Peyer's patch (tissue), 4 donors: Measurements from ENCODE around the gene CYSRT1. TPM values are rescaled to one million over a fixed set of nuclear protein-coding genes. Genes with fewer than 3 reads are reported as not detected.

Experiments
- DNase-seq, 3 donors: peaks; one replicate each; pipeline ENCODE4 v3.0.0-alpha.2; 2017 to 2019
- H3K27ac ChIP-seq, 4 donors: fragments of 200-600 bp; sonication (generic); one replicate each; pipeline ENCODE4 v1.5.1; 2016 to 2019
- H3K27me3 ChIP-seq, 2 donors: fragments of 200-600 bp; sonication (generic); one replicate each; pipeline ENCODE4 v1.5.1; 2019
- H3K36me3 ChIP-seq, 3 donors: fragments of 200-600 bp; sonication (generic); one replicate each; pipeline ENCODE4 v1.5.1; 2016 to 2019
- H3K4me1 ChIP-seq, 4 donors: fragments of 200-600 bp; sonication (generic); one replicate each; pipeline ENCODE4 v1.5.1; 2016 to 2019
- H3K4me3 ChIP-seq, 4 donors: fragments of 200-600 bp; sonication (generic); 1 replicate in 3 of 4; 2 replicates in 1 of 4; pipeline ENCODE4 v1.5.1; 2016 to 2019; ENCODE audit warnings: mild to moderate bottlenecking in 1 of 4
- H3K9me3 ChIP-seq, 4 donors: fragments of 200-600 bp; sonication (generic); one replicate each; pipeline ENCODE4 v1.5.1; 2016 to 2019; ENCODE audit warnings: mild to moderate bottlenecking in 1 of 4
- POLR2A ChIP-seq, 2 donors: fragments of 450-650 bp; IDR thresholded peaks; one replicate each; pipeline ENCODE4 v1.5.1; 2017; ENCODE audit warnings: antibody characterized with exemption in 2 of 2, mild to moderate bottlenecking in 2 of 2, moderate library complexity in 2 of 2
- total RNA-seq, 4 donors: library from RNA; depleted of rRNA; stranded (reverse); fragments of >200 nt; gene quantifications; one replicate each; pipeline ENCODE4 v1.1.0, GENCODE V29; 2016
- TF ChIP-seq, protein P1 (sequence below), 6 experiments: fragments of 450-650 bp in 4 of 6; fragments of 200-600 bp in 2 of 6; sonication (generic) in 1 of 6; IDR thresholded peaks; one replicate each; pipeline ENCODE4 v1.5.1; 2017 to 2019; ENCODE audit warnings: antibody characterized with exemption in 6 of 6, mild to moderate bottlenecking in 3 of 6, moderate library complexity in 1 of 6

The CYSRT1 gene
- total RNA-seq, 4 donors from 2014 or later = 1.3 to 1.9 TPM; not detected in 2

DNA sequence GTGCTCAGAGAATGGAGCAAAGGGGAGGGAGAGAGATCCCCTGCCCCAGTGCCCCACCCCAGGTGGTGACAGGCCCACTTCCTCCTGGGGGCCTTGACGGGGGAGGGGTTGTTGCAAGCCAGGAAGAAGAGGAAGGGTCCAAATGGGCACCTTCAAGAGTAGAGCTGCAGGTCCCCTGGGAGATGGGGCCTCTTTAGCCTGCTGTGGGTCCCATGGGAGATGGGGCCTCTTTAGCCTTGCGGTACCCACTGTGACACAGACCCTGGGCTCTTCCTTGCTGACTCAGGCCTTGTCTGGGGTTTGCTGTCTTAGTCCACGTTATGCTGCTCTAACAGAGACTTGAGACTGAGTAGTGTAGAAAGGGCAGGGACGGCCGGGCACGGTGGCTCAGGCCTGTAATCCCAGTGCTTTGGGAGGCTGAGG lies 43.0 kb downstream of the CYSRT1 start:
- TF ChIP-seq, protein P1, sequence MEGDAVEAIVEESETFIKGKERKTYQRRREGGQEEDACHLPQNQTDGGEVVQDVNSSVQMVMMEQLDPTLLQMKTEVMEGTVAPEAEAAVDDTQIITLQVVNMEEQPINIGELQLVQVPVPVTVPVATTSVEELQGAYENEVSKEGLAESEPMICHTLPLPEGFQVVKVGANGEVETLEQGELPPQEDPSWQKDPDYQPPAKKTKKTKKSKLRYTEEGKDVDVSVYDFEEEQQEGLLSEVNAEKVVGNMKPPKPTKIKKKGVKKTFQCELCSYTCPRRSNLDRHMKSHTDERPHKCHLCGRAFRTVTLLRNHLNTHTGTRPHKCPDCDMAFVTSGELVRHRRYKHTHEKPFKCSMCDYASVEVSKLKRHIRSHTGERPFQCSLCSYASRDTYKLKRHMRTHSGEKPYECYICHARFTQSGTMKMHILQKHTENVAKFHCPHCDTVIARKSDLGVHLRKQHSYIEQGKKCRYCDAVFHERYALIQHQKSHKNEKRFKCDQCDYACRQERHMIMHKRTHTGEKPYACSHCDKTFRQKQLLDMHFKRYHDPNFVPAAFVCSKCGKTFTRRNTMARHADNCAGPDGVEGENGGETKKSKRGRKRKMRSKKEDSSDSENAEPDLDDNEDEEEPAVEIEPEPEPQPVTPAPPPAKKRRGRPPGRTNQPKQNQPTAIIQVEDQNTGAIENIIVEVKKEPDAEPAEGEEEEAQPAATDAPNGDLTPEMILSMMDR (IDR thresholded peaks at IDR 0.05) = no peak
- TF ChIP-seq POLR2A (IDR thresholded peaks at IDR 0.05) = no peak
- Histone ChIP-seq H3K4me3 (peak overlapping the region in 1 of 4 donors; percentile 36), H3K36me3 (peaks cover 0 to 57% (median 0%) of the 10 kb centered on the region in 3 donors), H3K9me3 (no peaks in the 10 kb centered on the region), H3K27ac (peak overlapping the region in 2 of 4 donors; percentile 50 to 66), H3K4me1 (peaks cover 0 to 24% (median 10%) of the 10 kb centered on the region in 4 donors), H3K27me3 (no peaks in the 10 kb centered on the region)
- peak in 2 of 3 donors; percentile 69 to 79 for DNase-seq

- TF ChIP-seq, protein P1 (IDR thresholded peaks at IDR 0.05) = no peak
- no peak for TF ChIP-seq POLR2A (IDR thresholded peaks at IDR 0.05)
These were observed 43.7 kb downstream of the CYSRT1 start for GRCh38 chr9:137268538-137269201.

GRCh38 chr9:137269231-137269772 lies 44.3 kb downstream of the CYSRT1 start:
- Histone ChIP-seq H3K36me3 (peaks cover 0 to 51% (median 0%) of the 10 kb centered on the region in 3 donors), H3K27me3 (no peaks in the 10 kb centered on the region), H3K27ac (peak overlapping the region; percentile 50 to 66 (median 59)), H3K4me1 (peaks cover 3 to 24% (median 12%) of the 10 kb centered on the region in 4 donors), H3K4me3 (peak overlapping the region in 3 of 4 donors; percentile 14 to 36 (median 20)), H3K9me3 (no peaks in the 10 kb centered on the region)
- DNase-seq = peak in 2 of 3 donors; percentile 69 to 77
- TF ChIP-seq POLR2A (IDR thresholded peaks at IDR 0.05) = no peak
- TF ChIP-seq, protein P1 (IDR thresholded peaks at IDR 0.05) = no peak

More at GRCh38 chr9:137268538-137269201, 43.7 kb downstream of the CYSRT1 start:
- DNase-seq = no peak
- Histone ChIP-seq H3K36me3 (peaks cover 0 to 58% (median 0%) of the 10 kb centered on the region in 3 donors), H3K27ac (peak overlapping the region; percentile 50 to 66 (median 59)), H3K9me3 (no peaks in the 10 kb centered on the region), H3K27me3 (no peaks in the 10 kb centered on the region), H3K4me1 (peaks cover 0 to 24% (median 10%) of the 10 kb centered on the region in 4 donors), H3K4me3 (peak overlapping the region in 3 of 4 donors; percentile 14 to 36 (median 20))

DNA sequence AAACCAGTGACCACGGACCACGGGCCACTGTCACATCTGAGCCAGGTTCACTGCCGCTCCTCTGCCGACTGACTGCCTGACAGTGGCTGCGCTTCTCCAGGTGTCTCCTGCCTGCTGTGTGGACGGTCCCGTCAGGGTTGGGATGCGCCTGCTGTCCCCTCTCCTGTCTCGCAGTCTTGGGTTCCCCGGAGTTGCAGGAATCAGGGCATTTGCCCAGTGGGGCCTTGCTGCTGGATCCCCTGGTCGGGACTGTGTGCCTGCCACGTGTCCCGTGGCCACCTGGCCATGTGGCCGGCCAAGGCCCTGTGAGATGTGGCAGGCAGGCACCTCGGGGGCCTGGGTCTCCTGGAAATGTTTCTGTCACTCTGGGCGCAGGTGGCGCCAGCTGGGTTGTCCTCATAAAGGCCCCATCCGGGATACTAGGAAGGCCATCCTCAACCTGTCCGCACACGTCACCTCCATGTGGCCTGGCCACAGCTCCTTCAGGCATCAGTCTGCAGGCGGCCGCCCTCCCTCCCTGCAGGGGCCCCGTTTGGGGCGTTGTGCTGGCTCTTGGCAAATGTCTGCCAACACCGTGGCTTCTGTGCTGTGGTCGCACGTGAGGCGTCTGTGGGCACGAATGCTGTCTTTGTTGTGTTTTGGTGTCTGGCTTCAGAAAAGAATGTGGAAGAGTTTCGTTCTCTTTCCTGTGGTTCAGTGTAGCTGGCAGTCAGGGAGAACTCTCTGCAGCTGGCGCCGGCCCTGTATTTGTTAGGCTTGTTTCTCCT lies 46.1 kb downstream of the CYSRT1 start:
- Histone ChIP-seq H3K4me3 (no peak overlapping the region), H3K9me3 (no peaks in the 10 kb centered on the region), H3K27me3 (no peaks in the 10 kb centered on the region), H3K27ac (no peak overlapping the region), H3K4me1 (peaks cover 6 to 30% (median 13%) of the 10 kb centered on the region in 4 donors), H3K36me3 (peaks cover 0 to 35% (median 0%) of the 10 kb centered on the region in 3 donors)
- no peak for DNase-seq
- TF ChIP-seq, protein P1 (IDR thresholded peaks at IDR 0.05) = no peak
- TF ChIP-seq POLR2A (IDR thresholded peaks at IDR 0.05) = no peak

DNA sequence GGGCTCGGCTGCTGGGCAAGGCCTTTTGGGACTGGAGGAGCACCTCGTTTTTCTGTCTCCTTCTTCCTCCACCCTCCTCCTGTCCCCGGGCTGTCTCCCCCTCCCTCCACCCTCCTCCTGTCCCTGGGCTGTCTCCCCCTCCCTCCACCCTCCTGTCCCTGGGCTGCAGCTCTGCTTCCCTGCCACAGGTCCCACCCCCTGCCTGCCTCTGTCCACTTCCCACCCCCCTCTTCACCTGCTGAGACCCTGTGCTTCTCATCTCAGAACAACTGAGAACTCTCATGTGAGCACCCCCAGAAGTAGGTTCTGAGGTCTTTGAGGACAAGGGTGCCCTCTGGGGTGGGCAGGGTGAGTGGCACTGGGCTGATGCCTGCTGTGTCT lies 46.7 kb downstream of the CYSRT1 start:
- no peak for TF ChIP-seq POLR2A (IDR thresholded peaks at IDR 0.05)
- TF ChIP-seq, protein P1 (IDR thresholded peaks at IDR 0.05) = no peak
- no peak overlapping the region for H3K4me3 ChIP-seq
- H3K27me3 ChIP-seq = no peaks in the 10 kb centered on the region
- no peak overlapping the region for H3K27ac ChIP-seq
- peaks cover 11 to 36% (median 18%) of the 10 kb centered on the region in 4 donors for H3K4me1 ChIP-seq
- no peak for DNase-seq
- peaks cover 0 to 29% (median 0%) of the 10 kb centered on the region in 3 donors for H3K36me3 ChIP-seq
- no peaks in the 10 kb centered on the region for H3K9me3 ChIP-seq
